ENCODE data around the gene SLC6A13.
"Not testable (repeated sequence)": the region's sequence is repeated elsewhere in the genome, so short reads cannot be mapped to it uniquely, and the experiment has no call there.

The SLC6A13 gene

DNA sequence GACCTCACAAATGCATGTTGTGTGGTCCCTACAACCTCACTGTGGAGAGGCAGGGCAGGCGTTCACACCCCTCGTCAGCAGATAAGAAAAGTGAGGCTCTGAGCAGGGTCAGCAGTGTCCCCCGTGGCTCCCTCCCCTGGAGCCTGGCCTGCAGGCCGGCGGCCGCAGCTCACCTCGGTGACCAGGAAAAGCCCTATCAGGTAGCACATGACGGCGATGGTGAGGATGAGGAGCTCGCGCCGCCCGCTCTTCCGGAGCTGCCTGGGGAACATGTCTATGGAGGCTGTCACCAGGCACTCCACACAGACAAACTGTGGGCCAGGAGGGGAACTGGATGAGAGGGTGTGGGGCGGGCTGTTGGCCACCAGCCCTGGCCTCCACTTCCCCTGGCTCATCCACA lies 66.7 kb downstream of the SLC6A13 start:
- DNase-seq: no peak

DNA sequence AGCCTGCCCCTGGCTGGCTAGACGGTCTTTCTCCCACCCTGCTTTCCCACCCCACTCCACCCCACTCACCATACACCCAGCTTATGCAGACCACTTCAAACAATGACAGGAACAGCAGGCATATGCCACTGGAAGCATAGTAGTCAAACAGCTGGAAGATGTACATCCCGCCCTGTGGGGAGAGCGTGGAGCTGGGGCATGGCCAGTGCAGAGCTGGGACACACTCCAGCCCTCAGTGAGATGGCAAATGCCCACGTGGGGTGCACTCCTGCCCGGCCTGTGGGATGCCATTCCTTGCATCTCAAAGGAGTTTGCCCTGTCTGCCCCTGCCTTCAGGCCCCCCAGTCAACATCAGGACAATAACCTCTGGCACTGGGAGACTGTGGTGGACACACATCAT lies 67.5 kb downstream of the SLC6A13 start:
- DNase-seq: no peak

DNA sequence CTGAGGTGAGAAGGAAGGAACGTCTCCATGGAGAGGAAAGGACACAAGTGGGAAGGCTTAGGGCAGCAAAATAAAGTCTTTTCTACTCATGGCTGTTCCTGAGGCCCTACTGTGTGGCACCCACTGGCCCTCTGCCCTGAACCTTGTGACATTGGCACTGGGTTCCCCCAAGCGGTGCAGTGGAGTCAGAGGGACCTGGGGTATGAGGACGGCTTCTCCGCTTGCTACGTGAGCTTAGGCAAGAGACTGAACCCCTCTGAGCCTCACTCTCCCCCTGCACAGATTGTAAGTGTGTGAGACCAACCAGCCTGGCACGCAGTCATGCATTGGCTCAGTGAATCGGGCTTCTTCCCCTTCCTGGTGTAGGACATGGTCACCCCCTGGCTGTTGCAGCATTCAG lies 68.4 kb downstream of the SLC6A13 start:
- no peak for DNase-seq

DNA sequence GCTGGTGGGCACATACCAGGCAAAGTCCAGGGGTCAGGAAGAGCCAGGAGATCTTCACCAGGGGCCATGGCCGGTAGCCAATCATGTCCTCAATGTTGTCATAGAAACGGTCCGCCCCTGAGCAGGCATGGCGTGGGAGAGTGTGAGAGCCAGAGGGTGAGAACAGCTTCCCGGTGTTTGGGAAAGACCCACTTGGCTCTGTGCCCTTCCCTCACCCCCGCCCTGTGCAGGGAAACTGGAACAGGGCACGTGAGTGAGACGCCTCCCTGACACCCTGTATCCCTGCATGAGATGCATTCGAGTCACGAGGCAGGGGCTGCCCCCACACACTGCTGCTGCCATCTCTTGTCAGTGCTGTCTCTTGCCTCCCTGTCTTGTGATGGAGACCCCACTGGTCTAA lies 69.4 kb downstream of the SLC6A13 start:
- DNase-seq: no peak

DNA sequence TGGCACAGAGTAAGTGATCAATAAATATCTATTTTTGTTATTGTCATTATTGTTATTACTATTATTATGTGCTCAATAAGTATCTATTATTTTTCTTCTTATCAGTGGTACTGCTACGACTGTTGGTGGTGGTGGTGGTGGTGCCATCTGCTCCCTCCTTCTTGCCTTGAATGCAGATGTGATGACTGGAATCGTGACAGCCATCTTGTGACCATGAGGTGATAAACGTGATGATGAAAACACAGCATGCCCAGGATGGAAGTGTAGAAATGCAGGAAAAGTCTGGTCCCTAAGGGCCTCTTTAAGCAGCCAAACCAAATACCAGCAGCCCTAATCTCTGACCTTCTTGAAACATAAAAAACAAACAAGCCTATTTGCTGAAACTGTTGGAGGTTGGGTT lies 71.1 kb downstream of the SLC6A13 start:
- no peak for DNase-seq

DNA sequence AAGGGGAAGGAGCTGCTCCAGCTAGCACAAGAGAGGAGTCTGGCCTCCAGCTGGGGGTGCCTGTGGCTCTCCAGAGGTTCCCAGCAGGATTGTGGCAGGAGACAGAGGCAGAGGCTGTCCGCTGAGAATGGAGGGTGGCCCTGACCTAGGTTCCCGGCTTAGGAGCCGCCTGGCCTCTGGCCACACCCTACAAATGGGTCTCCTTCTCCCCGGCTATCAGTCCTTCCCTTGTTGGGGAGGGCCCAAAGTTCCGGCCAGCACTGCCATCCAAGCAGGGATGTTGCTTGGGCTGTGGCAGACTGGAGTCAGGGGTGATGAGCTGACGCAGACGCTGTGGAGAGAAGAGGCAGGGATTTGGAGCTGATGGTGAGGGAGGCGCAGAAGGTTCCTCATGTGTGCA lies 71.8 kb downstream of the SLC6A13 start:
- no peak for DNase-seq

DNA sequence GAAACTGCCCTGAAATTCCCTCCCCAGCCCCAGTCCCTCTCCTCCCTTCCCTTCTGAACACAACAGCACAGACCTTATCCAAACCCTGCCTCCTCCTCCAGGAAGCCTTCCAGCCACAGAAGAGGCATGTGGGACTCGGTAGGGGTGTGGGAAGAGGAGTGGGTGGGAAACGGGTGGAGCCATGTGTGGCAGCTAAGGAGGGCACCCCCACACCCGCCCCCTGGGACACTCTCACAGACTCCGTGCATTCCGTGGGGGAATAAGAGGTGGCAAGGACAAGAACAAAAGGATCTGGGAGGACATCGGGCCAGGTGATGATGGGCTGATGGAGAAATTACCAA lies 73.0 kb downstream of the SLC6A13 start:
- no peak for DNase-seq

DNA sequence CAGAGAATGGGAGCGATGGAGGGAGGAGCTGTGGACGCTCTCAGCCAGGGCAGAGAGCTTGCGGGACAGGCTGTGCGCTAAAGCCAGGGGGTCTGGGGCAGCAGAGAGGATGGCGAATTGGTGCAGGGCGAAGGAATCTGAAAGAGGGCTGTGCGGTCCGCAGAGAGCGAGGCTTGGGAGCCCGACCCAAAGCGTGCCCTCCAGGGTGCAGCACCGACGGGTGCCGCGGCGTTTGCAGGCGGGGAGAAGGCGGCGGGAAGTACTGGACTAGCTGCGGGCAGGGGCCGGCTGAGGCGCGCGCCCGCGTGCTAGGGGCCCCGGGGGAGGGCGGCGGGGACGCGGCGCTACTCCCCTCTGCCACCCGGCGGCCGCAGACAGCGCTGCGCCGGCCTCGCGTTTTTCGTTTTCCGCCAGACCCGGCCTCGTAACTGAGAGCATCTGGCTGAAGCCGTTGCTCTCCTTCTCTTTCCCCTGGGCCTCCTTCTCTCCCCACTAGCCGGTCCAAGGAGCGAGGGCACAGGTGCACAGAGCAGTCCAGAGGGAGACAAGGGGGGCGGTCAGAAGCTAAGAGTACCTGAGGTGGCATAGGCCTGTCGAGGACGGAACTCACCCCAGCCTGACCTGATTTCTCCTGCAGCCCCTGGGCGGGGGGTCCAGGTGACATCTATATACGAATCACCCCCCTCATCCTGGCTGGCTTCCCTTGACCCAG lies 73.6 kb downstream of the SLC6A13 start:
- peak; percentile 27 for DNase-seq

DNA sequence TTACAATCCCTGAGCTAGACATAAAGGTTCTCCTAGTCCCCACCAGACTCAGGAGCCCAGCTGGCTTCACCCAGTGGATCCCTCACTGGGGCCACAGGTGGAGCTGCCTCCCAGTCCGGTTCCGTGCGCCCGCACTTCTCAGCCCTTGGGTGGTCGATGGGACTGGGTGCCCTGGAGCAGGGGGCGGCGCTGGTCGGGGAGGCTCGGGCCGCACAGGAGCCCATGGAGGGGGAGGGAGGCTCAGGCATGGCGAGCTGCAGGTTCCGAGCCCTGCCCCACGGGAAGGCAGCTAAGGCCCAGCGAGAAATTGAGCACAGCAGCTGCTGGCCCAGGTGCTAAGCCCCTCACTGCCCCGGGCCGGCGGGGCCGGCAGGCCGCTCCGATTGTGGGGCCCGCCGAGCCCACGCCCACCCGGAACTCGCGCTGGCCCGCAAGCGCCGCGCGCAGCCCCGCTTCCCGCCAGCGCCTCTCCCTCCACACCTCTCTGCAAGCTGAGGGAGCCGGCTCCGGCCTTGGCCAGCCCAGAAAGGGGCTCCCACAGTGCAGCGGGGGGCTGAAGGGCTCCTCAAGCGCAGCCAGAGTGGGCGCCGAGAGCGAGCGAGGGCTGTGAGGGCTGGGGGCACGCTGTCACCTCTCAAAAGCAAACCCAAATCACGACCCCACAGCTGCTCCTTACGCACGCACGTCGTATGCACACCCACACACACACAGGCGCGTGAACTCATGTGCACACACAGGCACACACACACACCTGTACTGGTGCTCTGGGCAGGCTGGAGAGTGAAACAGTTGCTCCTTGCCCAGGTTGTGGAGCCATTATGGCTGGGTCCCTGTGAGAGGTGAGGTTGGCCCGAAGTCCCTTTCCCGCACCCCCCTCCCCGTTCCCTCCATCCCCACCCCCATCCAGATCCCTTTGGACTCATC lies 74.4 kb downstream of the SLC6A13 start:
- DNase-seq: not testable (repeated sequence)

DNA sequence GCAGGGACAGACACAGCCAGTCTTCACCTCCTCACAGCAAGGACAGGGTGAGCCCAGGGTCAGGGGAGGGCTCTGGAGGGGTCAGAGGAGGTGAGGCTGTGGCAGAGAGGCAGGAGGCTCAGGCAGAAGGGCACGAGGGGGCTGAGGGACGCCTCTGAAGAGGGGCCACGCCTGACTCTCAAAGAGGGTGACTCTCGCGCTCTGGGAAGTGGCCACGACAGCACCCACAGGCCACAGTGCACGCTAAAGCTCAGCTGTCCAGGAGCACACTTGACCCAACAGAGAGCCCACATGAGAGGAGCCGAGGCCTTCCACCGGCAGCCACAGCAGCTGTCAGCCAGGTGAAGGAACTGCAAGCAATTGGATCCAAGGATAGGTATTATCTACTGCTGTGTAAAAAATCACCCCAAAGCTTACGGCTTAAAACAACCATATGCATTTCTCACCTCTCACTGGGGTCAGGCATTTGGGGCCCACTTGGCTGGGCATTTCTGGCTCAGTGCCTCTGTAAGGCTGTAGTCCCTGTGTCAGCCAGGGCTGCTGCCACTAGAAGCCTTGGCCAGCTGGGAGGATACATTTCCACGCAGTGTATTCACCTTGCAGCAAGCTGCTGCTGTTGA lies 76.5 kb downstream of the SLC6A13 start:
- DNase-seq: no peak

DNA sequence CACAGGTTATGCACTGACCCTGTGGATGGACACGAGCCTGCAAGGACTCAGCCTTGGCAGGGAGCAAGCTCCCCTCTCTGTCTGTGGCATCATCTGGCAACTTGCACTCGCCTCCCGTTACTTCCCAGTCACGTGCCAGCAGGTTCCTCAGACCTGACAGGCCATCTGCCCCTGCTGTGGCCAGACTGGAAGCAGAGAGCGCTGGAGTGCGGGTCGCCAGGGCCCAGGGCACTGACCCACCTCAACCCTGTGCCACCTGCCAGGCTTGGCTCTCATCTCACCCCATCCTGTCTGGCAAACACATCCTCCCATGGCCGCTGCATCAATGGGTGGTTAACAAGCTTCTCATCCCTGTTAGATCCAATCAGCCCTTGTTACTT lies 77.1 kb downstream of the SLC6A13 start:
- no peak for DNase-seq

DNA sequence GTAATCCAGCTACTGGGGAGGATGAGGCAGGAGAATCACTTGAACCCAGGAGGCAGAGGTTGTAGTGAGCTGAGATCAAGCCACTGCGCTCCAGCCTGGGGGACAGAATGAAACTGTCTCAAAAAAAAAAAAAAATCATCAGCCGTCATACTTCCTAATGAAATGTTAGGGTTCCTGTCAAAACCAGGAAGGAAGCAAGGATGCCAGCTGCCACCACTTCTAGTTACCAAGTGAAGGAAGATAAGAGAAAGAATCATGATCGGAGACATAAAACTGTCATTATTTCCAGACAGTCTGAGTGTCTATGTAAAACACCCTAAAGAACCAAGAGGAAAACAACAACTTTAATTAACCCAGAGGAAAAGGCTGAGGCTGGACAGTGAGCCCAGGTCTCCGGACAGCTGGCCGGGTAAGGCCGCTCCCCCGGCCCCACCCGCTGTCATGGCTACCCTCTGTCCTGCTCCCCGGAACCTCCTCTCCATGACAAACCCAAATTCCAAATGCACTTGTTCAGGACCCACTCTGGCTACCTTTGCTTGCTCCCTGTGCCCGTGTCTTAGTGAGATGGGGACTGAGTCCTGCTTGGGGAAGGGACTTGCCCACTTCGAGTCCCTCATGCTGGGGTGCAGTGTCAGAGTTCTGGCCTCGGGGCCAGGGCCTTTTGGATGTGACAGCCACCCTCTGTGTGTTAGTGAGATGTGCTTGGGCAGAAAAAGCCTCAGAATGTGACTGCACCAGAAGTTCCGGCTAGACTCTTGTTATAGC lies 77.6 kb downstream of the SLC6A13 start:
- DNase-seq: no peak

DNA sequence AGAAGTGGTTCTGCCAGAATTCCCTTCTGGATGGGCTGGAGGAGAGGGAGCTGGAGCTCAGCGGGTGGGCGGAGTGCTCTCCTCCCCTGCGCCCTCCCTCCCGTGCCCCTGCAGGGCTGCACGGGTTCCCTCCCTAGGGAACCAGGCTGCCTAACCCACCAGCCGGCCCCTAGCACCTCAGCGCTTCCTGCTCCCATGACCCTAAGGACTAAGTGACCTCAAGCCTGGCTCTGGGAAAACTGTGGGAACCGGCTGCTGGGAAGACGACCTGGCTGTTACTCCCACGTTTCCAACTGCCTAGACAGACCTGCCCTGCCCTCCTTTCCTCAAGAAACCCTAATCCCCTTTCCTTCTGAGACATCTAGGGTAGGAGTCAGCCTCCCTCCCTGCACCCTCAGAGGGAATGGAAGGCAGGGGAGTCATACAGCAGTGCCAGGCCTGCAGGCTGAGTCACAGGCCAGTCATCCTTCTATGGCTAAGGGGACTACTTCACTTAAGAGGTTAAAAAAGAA lies 80.2 kb downstream of the SLC6A13 start:
- DNase-seq: no peak

DNA sequence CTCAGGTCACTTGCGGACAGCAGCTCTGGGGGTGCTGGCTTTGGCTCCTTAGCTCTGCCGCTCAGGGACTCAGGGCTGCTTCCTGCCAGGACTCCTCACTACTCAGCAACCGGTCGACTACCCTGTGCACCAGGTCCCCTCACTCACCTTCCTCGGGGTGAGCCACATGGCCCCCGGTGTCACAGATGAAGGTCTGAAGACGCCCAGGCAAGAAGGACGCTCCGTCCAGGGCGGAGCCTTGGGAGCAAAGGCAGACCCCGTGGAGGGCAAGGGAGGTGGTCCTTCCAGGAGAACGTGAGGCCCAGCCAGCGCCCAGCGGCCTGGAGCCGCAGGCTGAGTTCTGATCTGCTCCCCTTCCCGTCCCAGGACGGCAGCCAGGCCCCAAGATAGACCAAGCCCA lies 80.7 kb downstream of the SLC6A13 start:
- DNase-seq: no peak

DNA sequence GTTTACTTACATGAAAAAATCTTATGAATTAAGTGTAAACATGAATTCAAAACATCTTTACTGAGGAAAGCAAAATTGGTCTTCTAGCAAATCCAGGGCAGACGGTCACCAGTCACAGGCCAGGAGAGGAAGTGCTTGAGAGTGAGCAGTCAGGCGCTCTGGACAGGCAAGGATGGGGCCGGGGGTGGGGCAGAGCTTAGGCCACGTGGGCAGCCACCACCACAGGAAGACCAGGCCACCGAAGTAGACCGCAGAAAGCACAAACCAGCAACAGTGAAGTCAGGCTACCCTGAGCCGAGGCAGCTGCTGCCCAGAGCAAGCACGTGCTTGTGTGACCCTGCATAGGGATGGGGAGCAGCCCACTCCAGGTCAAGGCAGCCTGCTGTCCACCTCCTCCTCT lies 82.2 kb downstream of the SLC6A13 start:
- DNase-seq: no peak

DNA sequence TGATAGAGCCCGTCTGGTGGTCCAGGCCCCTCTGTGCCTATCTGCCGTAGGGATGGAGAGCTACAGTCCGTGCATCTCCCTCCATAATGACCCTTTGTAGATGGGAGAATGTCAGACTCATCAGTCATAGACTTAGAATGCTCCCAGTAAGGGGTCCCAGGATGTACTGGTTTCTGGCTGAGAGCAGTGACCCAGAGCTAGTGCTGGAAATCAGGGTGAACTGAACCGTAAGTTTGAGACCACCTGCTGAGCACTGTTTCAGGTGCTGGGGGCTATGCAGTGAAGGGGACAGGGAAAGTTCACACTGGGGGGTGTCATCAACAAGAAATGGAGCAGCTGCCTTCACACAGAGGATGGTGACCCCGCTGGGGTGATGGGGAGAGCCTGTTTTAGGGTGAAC lies 82.8 kb downstream of the SLC6A13 start:
- no peak for DNase-seq

DNA sequence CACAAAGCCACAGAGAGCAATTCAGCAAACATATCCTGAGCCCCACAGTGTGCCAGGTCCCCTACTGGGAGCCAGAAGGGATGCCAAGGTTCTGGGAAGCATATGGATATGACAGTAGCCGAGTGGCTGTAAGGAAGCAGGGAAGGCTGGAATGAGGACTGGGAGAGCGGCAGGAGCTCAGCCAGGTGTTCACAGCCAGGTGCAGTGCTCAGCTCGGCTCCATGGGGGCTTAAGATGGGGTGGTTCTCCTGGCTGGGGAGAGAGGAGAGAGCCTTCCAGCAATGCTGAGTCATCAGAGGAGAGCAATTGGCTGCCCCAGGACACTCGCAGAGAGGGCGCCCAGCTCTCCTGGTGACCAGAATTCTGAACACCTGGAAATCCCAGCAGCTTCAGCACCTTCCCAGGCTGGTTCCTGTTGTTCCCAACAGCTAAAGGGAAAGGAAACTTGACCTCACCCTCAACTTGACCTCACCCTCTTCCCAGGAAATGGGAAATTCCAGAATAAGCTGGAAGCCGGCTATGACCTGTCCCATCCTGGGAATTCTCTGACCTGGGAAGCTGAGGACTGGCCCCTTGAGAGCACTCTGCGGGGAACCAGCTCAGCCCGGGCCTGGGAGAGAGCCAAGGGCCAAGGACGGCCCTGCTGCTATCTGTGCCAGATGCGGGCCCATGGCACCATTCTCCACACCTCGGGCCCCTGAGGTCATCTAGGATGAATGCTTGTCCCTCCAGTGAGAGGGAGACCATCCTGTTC lies 83.3 kb downstream of the SLC6A13 start:
- DNase-seq: no peak

DNA sequence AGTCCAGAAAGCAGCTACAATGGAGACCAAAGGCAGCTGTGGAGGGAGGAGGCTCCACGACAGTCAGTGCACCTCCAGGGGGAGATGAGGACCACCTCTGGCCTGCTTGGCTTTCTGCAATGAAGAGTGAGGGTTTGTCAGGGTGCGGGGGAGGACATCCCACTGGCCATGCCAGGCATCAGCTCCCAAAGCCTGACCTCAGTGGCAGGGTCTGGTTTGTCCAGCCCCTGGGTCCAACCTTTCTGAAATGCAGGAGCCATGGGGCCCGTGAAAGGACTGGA lies 83.9 kb downstream of the SLC6A13 start:
- no peak for DNase-seq

DNA sequence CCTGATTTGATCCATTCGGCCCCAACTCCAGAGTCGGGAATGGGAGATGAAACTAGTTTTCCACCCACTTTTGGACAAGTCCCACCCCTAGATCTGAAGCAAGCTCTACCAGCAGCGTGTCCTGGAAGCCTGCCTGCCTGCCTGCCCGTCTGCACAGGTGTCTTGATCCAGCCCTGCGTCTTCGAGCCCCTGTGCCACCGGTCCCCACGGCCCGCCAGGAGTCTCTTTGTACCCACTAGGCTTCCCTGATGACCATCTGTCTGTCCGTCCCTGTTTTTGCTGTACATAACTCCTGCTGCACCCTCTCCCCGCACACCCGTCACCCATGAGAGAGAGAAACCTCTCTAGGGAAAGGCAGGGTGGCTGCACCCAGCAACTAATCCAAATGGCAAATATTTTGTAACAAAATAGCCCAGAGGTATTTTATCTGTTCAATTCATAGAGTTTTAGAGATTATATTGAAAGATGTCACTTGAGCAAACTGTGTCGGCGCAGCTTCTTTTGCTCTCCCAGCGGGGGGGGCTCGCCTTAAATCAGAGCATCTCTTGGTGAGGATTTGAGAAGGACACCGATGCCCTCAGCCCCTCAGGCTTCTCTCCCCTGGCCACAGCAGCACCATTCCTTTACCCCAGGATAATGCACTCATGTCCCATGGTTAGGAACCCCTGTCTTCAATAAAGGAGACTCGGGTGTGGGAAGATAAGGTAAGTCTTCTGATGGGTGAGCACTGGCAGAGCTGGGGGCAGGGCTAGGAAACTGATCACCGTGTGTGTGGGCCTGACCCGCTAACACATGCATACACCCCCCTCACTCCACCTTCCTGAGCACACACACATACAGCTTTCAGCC lies 84.4 kb downstream of the SLC6A13 start:
- no peak for DNase-seq

DNA sequence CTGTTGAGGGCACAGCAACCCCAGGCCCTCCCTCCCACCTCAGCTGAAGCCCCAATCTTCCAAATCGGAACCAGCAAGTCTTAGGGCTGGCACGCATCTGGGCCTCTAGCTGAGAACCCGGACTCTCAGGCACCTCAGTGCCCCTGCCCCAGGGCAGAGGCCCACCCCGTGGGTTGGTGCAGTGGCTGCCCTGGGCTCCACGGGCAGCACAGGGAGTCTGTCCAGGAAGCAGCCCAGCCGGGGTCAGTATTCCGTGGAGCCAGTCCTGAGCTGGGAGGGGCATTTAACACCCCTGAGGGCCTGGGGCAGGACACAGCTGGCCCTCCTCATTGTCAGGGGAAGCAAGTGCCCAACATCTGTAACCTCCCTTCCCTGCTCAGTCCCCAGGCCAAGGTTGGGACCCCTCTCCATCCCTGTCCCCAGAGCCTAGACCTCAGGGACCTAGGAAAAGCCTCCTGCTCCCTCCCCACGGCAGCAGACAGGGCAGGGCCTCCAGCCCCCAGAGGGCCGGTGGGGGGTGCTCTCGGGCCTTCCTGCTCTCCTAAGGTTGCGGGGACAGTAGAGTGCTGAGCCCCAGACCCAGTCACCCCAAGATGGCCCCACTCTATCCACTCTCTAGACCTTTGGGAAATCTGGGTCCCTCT lies 85.2 kb downstream of the SLC6A13 start:
- DNase-seq: no peak

All from CD4-positive, alpha-beta T cell treated with Interleukin-6 for 4 hours (primary cell).